Embryonic facial prominence (tissue), 1 donor: ENCODE results near the gene PIGV.
"Not testable (repeated sequence)": the region's sequence is repeated elsewhere in the genome, so short reads cannot be mapped to it uniquely, and the experiment has no call there.

Experiments
- DNase-seq: peaks from one replicate; pipeline ENCODE4 v3.0.0-alpha.2; 2016; ENCODE audit errors: extremely low spot score

PIGV gene

GRCh38 chr1:26833432-26834405 lies 46.0 kb downstream of the PIGV start:
- DNase-seq = no peak

- not testable (repeated sequence) for DNase-seq
Observed at GRCh38 chr1:26837665-26838064, 49.9 kb downstream of the PIGV start.

- DNase-seq = no peak
Observed at GRCh38 chr1:26838474-26839338, 51.0 kb downstream of the PIGV start.

GRCh38 chr1:26839339-26839722 lies 51.6 kb downstream of the PIGV start:
- DNase-seq = no peak

- DNase-seq = no peak
Observed at GRCh38 chr1:26839779-26840178, 52.0 kb downstream of the PIGV start.

- DNase-seq = no peak
Observed at GRCh38 chr1:26844424-26845196, 56.9 kb downstream of the PIGV start.

GRCh38 chr1:26847826-26848225 lies 60.1 kb downstream of the PIGV start:
- not testable (repeated sequence) for DNase-seq
